GM23338 (cell line): ENCODE data around the gene PRAMEF12. TPM values are rescaled to one million over a fixed set of nuclear protein-coding genes. Genes with fewer than 3 reads are reported as not detected.

ENCODE experiments used
- ATAC-seq: fragments of 200-7000 bp; cut with Tn5 transposase; 3 replicates; pipeline ENCODE4 v1.9.1; 2020
- DNase-seq: peaks from one replicate; pipeline ENCODE4 v3.0.0-alpha.2; 2015; ENCODE audit warnings: low spot score
- H2AFZ ChIP-seq: fragments of 200-600 bp; sonication (generic); 2 replicates; pipeline ENCODE4 v1.8.0; 2016; ENCODE audit warnings: antibody characterized with exemption, mild to moderate bottlenecking, moderate library complexity
- H3F3A ChIP-seq: fragments of 200-600 bp; sonication (generic); replicated peaks from 2 replicates; pipeline ENCODE4 v1.8.0; 2017; ENCODE audit warnings: antibody characterized with exemption, mixed run types, low read depth
- H3K27ac ChIP-seq: fragments of 200-600 bp; sonication (generic); 2 replicates; pipeline ENCODE4 v1.6.1; 2016; ENCODE audit warnings: low read depth
- H3K27me3 ChIP-seq: fragments of 200-600 bp; sonication (generic); 2 replicates; pipeline ENCODE4 v1.8.0; 2016; ENCODE audit warnings: mild to moderate bottlenecking, mixed run types, moderate library complexity; ENCODE audit not compliant: insufficient read depth
- H3K36me3 ChIP-seq: fragments of 200-600 bp; sonication (generic); 2 replicates; pipeline ENCODE4 v1.8.0; 2016; ENCODE audit warnings: mild to moderate bottlenecking; ENCODE audit not compliant: insufficient read depth
- H3K4me1 ChIP-seq: fragments of 200-600 bp; sonication (generic); 2 replicates; pipeline ENCODE4 v1.8.0; 2016; ENCODE audit warnings: mild to moderate bottlenecking, moderate library complexity; ENCODE audit not compliant: insufficient read depth
- H3K4me2 ChIP-seq: fragments of 200-600 bp; sonication (generic); 2 replicates; pipeline ENCODE4 v1.7.1; 2017; ENCODE audit warnings: mixed run types
- H3K4me3 ChIP-seq: fragments of 200-600 bp; sonication (generic); 2 replicates; pipeline ENCODE4 v1.6.1; 2016; ENCODE audit warnings: mixed run types
- H3K79me2 ChIP-seq: fragments of 200-600 bp; sonication (generic); replicated peaks from 2 replicates; pipeline ENCODE4 v1.8.0; 2017; ENCODE audit warnings: mild to moderate bottlenecking; ENCODE audit not compliant: insufficient read depth
- H3K9me2 ChIP-seq: fragments of 200-600 bp; sonication (generic); 2 replicates; pipeline ENCODE4 v1.8.0; 2017; ENCODE audit not compliant: insufficient read depth
- H4K20me1 ChIP-seq: fragments of 200-600 bp; sonication (generic); replicated peaks from 2 replicates; pipeline ENCODE4 v1.8.0; 2017; ENCODE audit warnings: mild to moderate bottlenecking; ENCODE audit not compliant: insufficient read depth
- H3K27ac Mint-ChIP-seq: 2 replicates; pipeline ENCODE4 v1.8.0; 2020; ENCODE audit warnings: inconsistent platforms, mild to moderate bottlenecking, moderate library complexity, mixed read lengths
- H3K27me3 Mint-ChIP-seq: 3 replicates; pipeline ENCODE4 v1.8.0; 2022; ENCODE audit warnings: low read depth, mild to moderate bottlenecking, moderate library complexity, mixed read lengths, inconsistent platforms; ENCODE audit not compliant: insufficient read depth, poor library complexity
- H3K36me3 Mint-ChIP-seq: 3 replicates; pipeline ENCODE4 v1.8.0; 2021; ENCODE audit warnings: low read depth, mild to moderate bottlenecking, inconsistent platforms, moderate library complexity, mixed read lengths
- H3K4me1 Mint-ChIP-seq: 3 replicates; pipeline ENCODE4 v1.8.0; 2020; ENCODE audit warnings: mild to moderate bottlenecking, inconsistent platforms, mixed read lengths
- H3K4me3 Mint-ChIP-seq: 3 replicates; pipeline ENCODE4 v1.8.0; 2021; ENCODE audit warnings: moderate library complexity, mild to moderate bottlenecking, inconsistent platforms, mixed read lengths
- H3K9me3 Mint-ChIP-seq: 3 replicates; pipeline ENCODE4 v1.8.0; 2020; ENCODE audit warnings: moderate library complexity, mild to moderate bottlenecking, inconsistent platforms, mixed read lengths
- CREB1 ChIP-seq: fragments of 250-450 bp; sonication (Bioruptor Pico); IDR thresholded peaks from 2 replicates; pipeline ENCODE4 v1.5.0; 2020; ENCODE audit warnings: low read depth, mild to moderate bottlenecking, moderate library complexity
- CTCF ChIP-seq, 2 experiments: fragments of 200-600 bp in 1 of 2; sonication (generic) in 1 of 2; conservative IDR thresholded peaks; 2 replicates each; pipeline versions ENCODE4 v1.5.1 to v1.6.1; 2016 to 2017; ENCODE audit warnings: antibody characterized with exemption in 2 of 2, low read depth in 2 of 2, mild to moderate bottlenecking in 2 of 2, moderate library complexity in 1 of 2
- ETS1 ChIP-seq: IDR thresholded peaks from 2 replicates; pipeline ENCODE4 v1.6.1; 2016; ENCODE audit warnings: antibody characterized with exemption
- EZH2phosphoT487 ChIP-seq: fragments of 200-600 bp; sonication (generic); IDR thresholded peaks from one replicate; pipeline ENCODE4 v1.8.1; 2018; ENCODE audit warnings: antibody characterized with exemption; ENCODE audit not compliant: unreplicated experiment
- JUNB ChIP-seq: IDR thresholded peaks from one replicate; pipeline ENCODE4 v1.6.1; 2016; ENCODE audit warnings: antibody characterized with exemption; ENCODE audit not compliant: unreplicated experiment
- NANOG ChIP-seq: IDR thresholded peaks from 2 replicates; pipeline ENCODE4 v1.6.1; 2016; ENCODE audit warnings: antibody characterized with exemption, borderline replicate concordance
- POLR2AphosphoS5 ChIP-seq: IDR thresholded peaks from 2 replicates; pipeline ENCODE4 v1.6.1; 2016; ENCODE audit warnings: antibody characterized with exemption, low read depth
- STAT1 ChIP-seq: IDR thresholded peaks from one replicate; pipeline ENCODE4 v1.6.1; 2016; ENCODE audit warnings: antibody characterized with exemption; ENCODE audit not compliant: unreplicated experiment
- ZNF114 ChIP-seq: fragments of 250-450 bp; sonication (Bioruptor Pico); IDR thresholded peaks from 2 replicates; pipeline ENCODE4 v1.5.0; 2020; ENCODE audit warnings: mild to moderate bottlenecking, moderate library complexity
- ZNF331 ChIP-seq: fragments of 250-450 bp; sonication (Bioruptor Pico); IDR thresholded peaks from 2 replicates; pipeline ENCODE4 v1.5.0; 2020; ENCODE audit warnings: low read depth, mild to moderate bottlenecking, moderate library complexity
- ZNF462 ChIP-seq: fragments of 250-450 bp; sonication (Bioruptor Pico); IDR thresholded peaks from 2 replicates; pipeline ENCODE4 v1.5.0; 2020; ENCODE audit warnings: mild to moderate bottlenecking, moderate library complexity
- polyA plus RNA-seq: library from polyadenylated mRNA; unstranded; fragments of >200 nt; fragmentation: Nextera tagmentation; extraction: Ambion mirVana; gene quantifications from 2 replicates; pipeline ENCODE4 v1.2.1, GENCODE V29; 2016
- total RNA-seq: library from RNA; depleted of rRNA; stranded (reverse); fragments of >200 nt; shearing (Covaris generic); gene quantifications from 2 replicates; pipeline ENCODE4 v1.2.3, GENCODE V29; 2014

The PRAMEF12 gene
- total and polyA plus RNA-seq, 2 experiments from 2014 or later, result not detected

- H3K4me2 ChIP-seq, result no peak overlapping the region
- no peak overlapping the region for H2AFZ ChIP-seq
- no peak overlapping the region for H3K4me3 ChIP-seq
- no peaks in the 10 kb centered on the region for H3K36me3 Mint-ChIP-seq
- no peak for ATAC-seq
- no peaks in the 10 kb centered on the region for H4K20me1 ChIP-seq
- H3K9me2 ChIP-seq, result no peaks in the 10 kb centered on the region
- no peak overlapping the region for H3K27ac ChIP-seq
- no peak overlapping the region for H3K27ac Mint-ChIP-seq
- TF ChIP-seq ETS1, result no peak
- TF ChIP-seq JUNB, result no peak
- no peak for TF ChIP-seq ZNF114
- TF ChIP-seq CTCF (conservative IDR thresholded peaks at IDR 0.05; ENCODE audit: low read depth in 2 of 2), result no peak
- TF ChIP-seq EZH2phosphoT487, result no peak
- no peak for TF ChIP-seq POLR2AphosphoS5
- no peak for TF ChIP-seq ZNF462 (CRISPR knock-in tag)
- no peak for TF ChIP-seq CREB1 (CRISPR knock-in tag)
- no peak for TF ChIP-seq ZNF331 (CRISPR knock-in tag)
- TF ChIP-seq NANOG, result no peak
- TF ChIP-seq STAT1, result no peak
- H3K79me2 ChIP-seq, result no peaks in the 10 kb centered on the region
- H3K9me3 Mint-ChIP-seq, result no peaks in the 10 kb centered on the region
- H3K27me3 Mint-ChIP-seq, result no peaks in the 10 kb centered on the region
- H3K4me1 Mint-ChIP-seq, result no peaks in the 10 kb centered on the region
- 0 out of 2 replicates have a peak, but pooled peaks cover 3% of the 10 kb centered on the region for H3K4me1 ChIP-seq
- no peaks in the 10 kb centered on the region for H3F3A ChIP-seq
- no peak for DNase-seq
- no peaks in the 10 kb centered on the region for H3K27me3 ChIP-seq
- no peaks in the 10 kb centered on the region for H3K36me3 ChIP-seq
- no peak overlapping the region for H3K4me3 Mint-ChIP-seq
These were observed 31.6 kb upstream of the PRAMEF12 start for GRCh38 chr1:12741946-12742345.
